GM12892 (cell line): ENCODE measurements around the gene TBC1D4.

ENCODE experiments used
- DNase-seq: peaks from one replicate; pipeline ENCODE4 v3.0.0; 2011; ENCODE audit not compliant: insufficient read length
- FAIRE-seq: peaks from 2 replicates; lab custom pipeline; 2011; peaks lifted over from hg19 to GRCh38; lab: Jason Lieb, UNC
- POLR2A ChIP-seq: IDR thresholded peaks from 2 replicates; pipeline ENCODE4 v1.6.1; 2011; ENCODE audit warnings: low read depth, low read length, control low read depth
- POLR2AphosphoS5 ChIP-seq: IDR thresholded peaks from 2 replicates; pipeline ENCODE4 v1.6.1; 2011; ENCODE audit warnings: low read depth, low read length, control low read depth
- TAF1 ChIP-seq: IDR thresholded peaks from 2 replicates; pipeline ENCODE4 v1.6.1; 2011; ENCODE audit warnings: low read depth, mild to moderate bottlenecking, control low read depth, low read length, borderline replicate concordance

TBC1D4 gene

GRCh38 chr13:75405976-75406703 is 75.8 kb downstream of the TBC1D4 start:
- no peak for DNase-seq
- TF ChIP-seq POLR2A (no peak), TAF1 (no peak)
- peak; percentile 84 for FAIRE-seq

DNA sequence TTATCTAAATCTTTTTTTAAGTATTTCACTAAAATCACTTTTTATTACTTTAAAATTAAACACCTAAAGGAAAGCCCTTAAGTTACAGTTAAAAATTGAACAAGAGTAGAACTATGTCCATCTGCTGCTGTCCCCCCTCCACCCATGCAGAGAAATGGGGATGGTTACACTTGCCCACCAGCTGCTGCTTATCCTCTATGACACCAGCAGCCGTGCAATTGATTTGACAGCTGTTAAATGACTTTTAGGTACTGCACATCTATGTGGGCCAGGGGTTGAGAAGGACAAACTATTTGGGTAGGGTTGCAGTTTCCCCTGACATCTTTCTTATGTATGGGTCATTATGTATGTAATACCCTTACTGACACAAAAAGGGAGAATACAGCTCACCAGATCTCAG is 77.2 kb downstream of the TBC1D4 start:
- no peak for DNase-seq
- no peak for TF ChIP-seq TAF1
- TF ChIP-seq POLR2AphosphoS5 = no peak
- no peak for TF ChIP-seq POLR2A
- FAIRE-seq = peak; percentile 68

DNA sequence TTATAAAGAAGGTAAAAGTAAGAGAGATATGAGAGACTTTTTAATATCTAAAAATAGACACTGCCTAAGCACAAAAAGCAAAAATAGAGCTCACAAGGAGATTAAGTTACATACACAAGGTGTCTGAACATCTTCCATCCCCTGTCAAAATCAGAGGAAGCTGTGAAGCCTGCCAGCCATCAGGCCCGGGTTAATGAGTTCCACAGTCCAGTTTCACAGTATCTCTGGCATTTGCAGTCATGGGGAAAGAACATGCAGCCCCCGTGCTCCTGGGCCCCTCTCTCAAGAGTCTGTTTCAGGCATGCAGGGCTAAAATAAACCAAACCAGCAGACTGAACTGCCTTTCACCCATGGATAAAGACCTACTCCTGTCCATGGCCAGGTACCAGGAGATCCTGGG is 79.2 kb downstream of the TBC1D4 start:
- DNase-seq (no peak), FAIRE-seq (peak; percentile 82)
- TF ChIP-seq POLR2A (no peak), TAF1 (no peak), POLR2AphosphoS5 (no peak)

DNA sequence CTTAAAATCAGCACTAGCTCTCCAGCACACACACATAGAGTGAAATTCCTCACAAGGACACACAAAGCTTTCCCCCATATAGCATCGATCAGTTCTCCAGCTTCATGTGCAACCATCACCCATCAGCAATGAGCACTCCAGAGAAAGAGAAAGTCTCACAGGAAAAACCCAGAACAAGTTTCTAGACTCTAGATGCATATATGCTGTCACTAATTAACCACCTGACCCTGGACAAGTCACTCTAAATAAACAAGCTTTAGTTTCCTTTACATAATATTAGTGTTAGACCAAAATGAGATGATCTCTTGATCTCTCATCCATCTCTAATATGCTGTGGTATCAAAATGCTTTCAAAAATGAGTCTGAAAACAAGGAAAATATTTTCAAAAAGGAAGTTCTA is 81.2 kb downstream of the TBC1D4 start:
- DNase-seq = no peak
- no peak for TF ChIP-seq POLR2A
- no peak for TF ChIP-seq TAF1
- no peak for TF ChIP-seq POLR2AphosphoS5
- FAIRE-seq = no peak

GRCh38 chr13:75399879-75400217 is 82.1 kb downstream of the TBC1D4 start:
- TF ChIP-seq TAF1 (no peak), POLR2A (no peak), POLR2AphosphoS5 (no peak)
- FAIRE-seq = no peak
- DNase-seq = no peak

- TF ChIP-seq POLR2AphosphoS5 (no peak), TAF1 (no peak), POLR2A (no peak)
- peak; percentile 33 for FAIRE-seq
- DNase-seq = no peak
Measured at GRCh38 chr13:75399168-75399878, 82.6 kb downstream of the TBC1D4 start.

DNA sequence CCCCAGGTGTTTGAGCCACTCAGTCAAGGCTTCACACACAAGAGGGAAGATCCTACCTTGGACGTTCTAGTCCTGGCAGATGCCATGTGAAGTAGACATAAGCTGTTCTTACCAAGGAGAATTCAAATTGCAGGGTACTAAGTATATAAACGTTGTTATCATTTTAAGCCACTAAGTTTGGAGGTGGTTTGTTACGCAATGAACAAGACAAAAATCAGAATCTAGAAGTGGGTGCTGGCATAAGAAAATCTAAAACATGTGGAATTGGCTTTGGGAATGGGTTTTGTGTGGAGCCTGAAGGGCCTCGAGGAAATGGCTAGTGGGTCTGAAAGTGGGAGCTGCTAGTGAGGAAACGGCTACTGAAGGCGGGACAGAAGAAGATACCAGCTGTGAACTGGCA is 83.9 kb downstream of the TBC1D4 start:
- FAIRE-seq (peak; percentile 70), DNase-seq (no peak)
- TF ChIP-seq TAF1 (no peak), POLR2AphosphoS5 (no peak)

- TF ChIP-seq POLR2AphosphoS5 (no peak), POLR2A (no peak), TAF1 (no peak)
- FAIRE-seq = peak; percentile 9
- no peak for DNase-seq
Measured at GRCh38 chr13:75395901-75396300, 86.1 kb downstream of the TBC1D4 start.

GRCh38 chr13:75395066-75395465 is 86.9 kb downstream of the TBC1D4 start:
- TF ChIP-seq POLR2A (no peak), POLR2AphosphoS5 (no peak), TAF1 (no peak)
- DNase-seq (no peak), FAIRE-seq (peak; percentile 84)

DNA sequence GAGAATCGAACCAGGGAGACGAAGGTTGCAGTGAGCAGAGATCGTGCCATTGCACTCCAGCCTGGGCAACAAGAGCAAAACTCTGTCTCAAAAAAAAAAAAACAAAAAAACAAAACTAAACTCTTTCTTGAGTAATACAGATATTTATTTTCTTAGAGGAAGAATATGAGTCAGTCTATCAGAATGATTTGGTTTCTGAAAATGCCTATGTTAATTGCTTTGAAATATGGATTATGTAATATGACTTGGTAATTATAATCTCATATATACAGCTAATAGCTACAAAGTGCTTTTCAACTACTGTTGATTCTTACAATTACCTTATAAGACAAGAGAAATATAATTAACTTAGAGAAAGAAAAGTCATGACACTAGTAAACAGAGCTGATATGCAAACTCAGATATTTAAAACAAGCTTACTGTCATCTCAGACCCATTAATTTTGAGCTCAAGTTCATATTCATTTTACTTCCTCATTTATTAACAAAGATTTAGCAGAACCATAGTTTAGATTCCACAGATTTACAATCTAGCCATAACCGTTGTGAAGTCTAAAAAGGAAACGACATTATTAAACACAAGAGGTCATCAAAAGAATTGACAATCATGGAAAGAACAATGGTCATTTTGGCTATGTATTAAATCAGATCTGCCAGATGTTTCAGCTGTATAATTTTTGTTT is 88.0 kb downstream of the TBC1D4 start:
- TF ChIP-seq POLR2A = no peak
- TF ChIP-seq TAF1 = no peak
- no peak for TF ChIP-seq POLR2AphosphoS5
- FAIRE-seq (no peak), DNase-seq (no peak)

GRCh38 chr13:75391432-75392100 is 90.4 kb downstream of the TBC1D4 start:
- no peak for TF ChIP-seq TAF1
- TF ChIP-seq POLR2A = no peak
- no peak for TF ChIP-seq POLR2AphosphoS5
- DNase-seq (no peak), FAIRE-seq (peak; percentile 81)
